HG02943 (cell line): ENCODE measurements around the gene CHAT.

Source experiments
- ATAC-seq: cut with Tn5 transposase; IDR thresholded peaks from one replicate; pipeline ENCODE4 v1.9.1; 2021; ENCODE audit warnings: mild to moderate bottlenecking, low read depth, moderate library complexity; ENCODE audit not compliant: unreplicated experiment

Gene CHAT

GRCh38 chr10:49627038-49627437 is 13.2 kb downstream of the CHAT start:
- ATAC-seq = no peak

- no peak for ATAC-seq
These were observed 13.9 kb downstream of the CHAT start for GRCh38 chr10:49627644-49628247.

- no peak for ATAC-seq
These were observed 14.8 kb downstream of the CHAT start for GRCh38 chr10:49628599-49628998.

GRCh38 chr10:49629431-49629881 is 15.6 kb downstream of the CHAT start:
- ATAC-seq = no peak

- ATAC-seq = no peak
These were observed 18.1 kb downstream of the CHAT start for GRCh38 chr10:49631975-49632374.

- no peak for ATAC-seq
These were observed 18.8 kb downstream of the CHAT start for GRCh38 chr10:49632406-49633317.

- ATAC-seq = no peak
These were observed 19.7 kb downstream of the CHAT start for GRCh38 chr10:49633327-49634068.

GRCh38 chr10:49634069-49634660 is 20.3 kb downstream of the CHAT start:
- ATAC-seq = no peak

GRCh38 chr10:49642311-49642710 is 28.5 kb downstream of the CHAT start:
- ATAC-seq = no peak

GRCh38 chr10:49643241-49644034 is 29.6 kb downstream of the CHAT start:
- no peak for ATAC-seq

GRCh38 chr10:49644035-49644646 is 30.3 kb downstream of the CHAT start:
- ATAC-seq = no peak

GRCh38 chr10:49645417-49645816 is 31.6 kb downstream of the CHAT start:
- ATAC-seq = no peak

- no peak for ATAC-seq
These were observed 32.3 kb downstream of the CHAT start for GRCh38 chr10:49645871-49646870.

GRCh38 chr10:49647554-49647953 is 33.7 kb downstream of the CHAT start:
- ATAC-seq = no peak

GRCh38 chr10:49647985-49648795 is 34.4 kb downstream of the CHAT start:
- no peak for ATAC-seq

GRCh38 chr10:49649294-49649693 is 35.5 kb downstream of the CHAT start:
- ATAC-seq = no peak

GRCh38 chr10:49649936-49650723 is 36.3 kb downstream of the CHAT start:
- ATAC-seq = no peak
